Transverse colon (tissue), 4 donors: ENCODE measurements around the gene CCDC136. TPM values are rescaled to one million over a fixed set of nuclear protein-coding genes. Genes with fewer than 3 reads are reported as not detected.
A peak's percentile ranks its signal among the peaks of the same experiment; 100 is the strongest.

Experiments
- DNase-seq: peaks from one replicate; pipeline ENCODE4 v3.0.0-alpha.2; 2019
- H3K27ac ChIP-seq, 4 donors: fragments of 200-600 bp; sonication (generic); 2 replicates each; pipeline ENCODE4 v1.5.1; 2016 to 2018; ENCODE audit warnings: inconsistent platforms in 4 of 4
- H3K27me3 ChIP-seq: fragments of 200-600 bp; sonication (generic); 2 replicates; pipeline ENCODE4 v1.5.1; 2017; ENCODE audit warnings: inconsistent platforms
- H3K36me3 ChIP-seq, 4 donors: fragments of 200-600 bp; sonication (generic); 2 replicates each; pipeline ENCODE4 v1.5.1; 2017 to 2019; ENCODE audit warnings: inconsistent platforms in 4 of 4
- H3K4me1 ChIP-seq, 4 donors: fragments of 200-600 bp; sonication (generic); 2 replicates each; pipeline ENCODE4 v1.5.1; 2017 to 2020; ENCODE audit warnings: inconsistent platforms in 4 of 4
- H3K4me3 ChIP-seq, 4 donors: fragments of 200-600 bp; sonication (generic); 1 replicate in 1 of 4; 2 replicates in 3 of 4; pipeline versions ENCODE4 v1.5.1 to v1.6.1; 2017 to 2019; ENCODE audit warnings: inconsistent platforms in 4 of 4
- H3K9me3 ChIP-seq, 2 donors: fragments of 200-600 bp; sonication (generic); 2 replicates each; pipeline ENCODE4 v1.5.1; 2017 to 2019; ENCODE audit warnings: inconsistent platforms in 2 of 2
- CTCF ChIP-seq, 5 experiments: fragments of 200-600 bp in 3 of 5; fragments of 450-650 bp in 2 of 5; sonication (generic) in 3 of 5; IDR thresholded peaks; 1 replicate in 2 of 5; 2 replicates in 3 of 5; pipeline ENCODE4 v1.5.1; 2016 to 2017; ENCODE audit warnings: antibody characterized with exemption in 5 of 5, inconsistent platforms in 3 of 5, mild to moderate bottlenecking in 2 of 5, moderate library complexity in 1 of 5
- EP300 ChIP-seq: sonication (generic); formaldehyde crosslinking; IDR thresholded peaks from one replicate; pipeline ENCODE4 v1.6.1; 2017; ENCODE audit warnings: antibody characterized with exemption, low read depth
- POLR2A ChIP-seq: fragments of 450-650 bp; IDR thresholded peaks from one replicate; pipeline ENCODE4 v1.6.1; 2016; ENCODE audit warnings: antibody characterized with exemption, mild to moderate bottlenecking, moderate library complexity
- POLR2AphosphoS5 ChIP-seq, 3 donors: sonication (generic); formaldehyde crosslinking; IDR thresholded peaks; one replicate each; pipeline ENCODE4 v1.6.1; 2016; ENCODE audit warnings: antibody characterized with exemption in 3 of 3
- WGBS, 2 donors: methylation state at CpG; one replicate each; pipeline ENCODE4 v1.1.5; 2018; ENCODE audit warnings: low coverage in 1 of 2; 5-methylcytosine and 5-hydroxymethylcytosine counted together
- in situ Hi-C, 4 donors: fragments of 200-750 bp; cut with MboI; loops; one replicate each; pipeline versions ENCODE4 v1.15.0 to v1.15.1; 2017; ENCODE audit warnings: low sequenced_read_pairs in 3 of 4, low pct_ligation_motif_present in 1 of 4, low pct_unique_long_range_greater_than_20kb in 1 of 4
- intact Hi-C: fragments of 100-400 bp; cut with DNase I; formaldehyde crosslinking; loops from one replicate; pipeline ENCODE4 v1.15.1; 2023; ENCODE audit warnings: low total_unique reads
- total RNA-seq, 4 donors: library from RNA; depleted of rRNA; stranded (reverse); fragments of >200 nt; gene quantifications; one replicate each; pipeline ENCODE4 v1.1.0, GENCODE V29; 2016

CCDC136 gene
- total RNA-seq, 4 donors from 2014 or later: 1.9 to 16.5 (median 8.3) TPM

- Histone ChIP-seq H3K9me3 (no peaks in the 10 kb centered on the region), H3K4me3 (no peak overlapping the region), H3K4me1 (no peaks in the 10 kb centered on the region), H3K36me3 (no peaks in the 10 kb centered on the region), H3K27ac (no peak overlapping the region), H3K27me3 (no peaks in the 10 kb centered on the region)
- DNase-seq: no peak
- TF ChIP-seq EP300 (no peak), POLR2AphosphoS5 (IDR thresholded peaks at IDR 0.05) (no peak), CTCF (IDR thresholded peaks at IDR 0.05) (no peak), POLR2A (no peak)
- intact Hi-C loops: no loop called here
- in situ Hi-C loops: no loop called here
- 98% methylated on average over 3 of the region's 3 CpGs; no CpG with 5 or more reads in 1 of the 2 donors for WGBS, 2 donors
Observed at GRCh38 chr7:128810997-128811396, 19.2 kb downstream of the CCDC136 start.

- intact Hi-C loops (no loop called here), in situ Hi-C loops (no loop called here)
- 89 to 100% methylated on average over 1 to 11 of the region's 11 CpGs for WGBS, 2 donors
- no peak overlapping the region for H3K27ac ChIP-seq
- TF ChIP-seq EP300 (no peak), POLR2A (no peak), POLR2AphosphoS5 (IDR thresholded peaks at IDR 0.05) (no peak), CTCF (IDR thresholded peaks at IDR 0.05) (no peak)
- H3K27me3 ChIP-seq: no peaks in the 10 kb centered on the region
- H3K4me1 ChIP-seq: no peaks in the 10 kb centered on the region
- no peak for DNase-seq
- no peak overlapping the region for H3K4me3 ChIP-seq
- H3K9me3 ChIP-seq: no peaks in the 10 kb centered on the region
- H3K36me3 ChIP-seq: no peaks in the 10 kb centered on the region
Observed at GRCh38 chr7:128811631-128812430, 20.1 kb downstream of the CCDC136 start.

DNA sequence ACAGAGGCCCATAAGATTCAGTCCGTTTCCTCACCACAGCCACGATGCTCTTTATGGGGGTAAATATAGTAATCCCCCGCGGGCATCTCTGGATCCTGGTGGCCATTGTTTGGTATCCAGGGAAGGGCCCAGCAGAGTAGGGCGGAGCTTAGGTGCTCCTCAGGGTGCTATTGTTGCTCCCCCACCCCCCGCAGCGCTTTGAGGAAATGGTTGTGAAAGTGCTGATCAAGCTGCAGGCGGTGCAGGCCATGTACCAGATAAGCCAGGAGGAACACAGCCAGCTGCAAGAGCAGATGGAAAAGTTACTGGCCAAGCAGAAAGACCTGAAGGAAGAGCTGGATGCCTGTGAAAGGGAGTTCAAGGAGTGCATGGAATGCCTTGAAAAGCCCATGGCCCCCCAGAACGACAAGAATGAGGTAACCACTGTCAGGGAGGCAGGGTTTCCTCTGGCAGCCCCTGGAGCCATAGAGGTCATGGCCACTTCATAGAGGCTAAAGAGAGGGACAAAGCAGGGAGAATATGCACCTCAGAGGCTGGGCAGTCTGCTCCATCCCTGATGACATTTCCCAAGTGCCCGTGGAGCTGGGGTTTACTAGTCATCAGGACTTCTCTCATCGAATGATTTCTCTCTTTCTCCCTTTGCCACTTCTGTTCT is 20.9 kb downstream of the CCDC136 start:
- 39 to 60% methylated on average over 2 to 11 of the region's 11 CpGs for WGBS, 2 donors
- H3K27ac ChIP-seq: no peak overlapping the region
- in situ Hi-C loops: no loop called here

More for the DNA sequence above, 20.9 kb downstream of the CCDC136 start:
- TF ChIP-seq CTCF (IDR thresholded peaks at IDR 0.05) (no peak), POLR2AphosphoS5 (IDR thresholded peaks at IDR 0.05) (no peak), EP300 (no peak), POLR2A (no peak)
- peak; percentile 22 for DNase-seq
- Histone ChIP-seq H3K27me3 (no peaks in the 10 kb centered on the region), H3K4me3 (no peak overlapping the region), H3K4me1 (no peaks in the 10 kb centered on the region), H3K36me3 (no peaks in the 10 kb centered on the region), H3K9me3 (no peaks in the 10 kb centered on the region)
- intact Hi-C loops: no loop called here
